Stimulated activated CD8-positive, alpha-beta memory T cell treated with anti-CD3 and anti-CD28 coated beads, Interleukin-7, amount 100 ng/mL, for 48 hours (primary cell): ENCODE measurements around the gene TMEM88.

Experiments
- DNase-seq, 2 donors: peaks; one replicate each; pipeline ENCODE4 v3.0.0-alpha.2; 2020; ENCODE audit warnings: low read depth in 1 of 2; ENCODE audit errors: extremely low read depth in 1 of 2

TMEM88 gene

GRCh38 chr17:7832431-7832830 is 22.4 kb upstream of the TMEM88 start:
- DNase-seq = no peak

- DNase-seq = no peak
Observed at GRCh38 chr17:7833011-7833794, 21.7 kb upstream of the TMEM88 start.

- DNase-seq = peak in 1 of 2 donors; percentile 84
Observed at GRCh38 chr17:7833795-7834541, 20.9 kb upstream of the TMEM88 start, which contains the start of gene KDM6B. Gene KDM6B, plus strand, starts transcription at chr17:7834217. Its CDS starts 11,338 bp downstream, at chr17:7845555.

DNA sequence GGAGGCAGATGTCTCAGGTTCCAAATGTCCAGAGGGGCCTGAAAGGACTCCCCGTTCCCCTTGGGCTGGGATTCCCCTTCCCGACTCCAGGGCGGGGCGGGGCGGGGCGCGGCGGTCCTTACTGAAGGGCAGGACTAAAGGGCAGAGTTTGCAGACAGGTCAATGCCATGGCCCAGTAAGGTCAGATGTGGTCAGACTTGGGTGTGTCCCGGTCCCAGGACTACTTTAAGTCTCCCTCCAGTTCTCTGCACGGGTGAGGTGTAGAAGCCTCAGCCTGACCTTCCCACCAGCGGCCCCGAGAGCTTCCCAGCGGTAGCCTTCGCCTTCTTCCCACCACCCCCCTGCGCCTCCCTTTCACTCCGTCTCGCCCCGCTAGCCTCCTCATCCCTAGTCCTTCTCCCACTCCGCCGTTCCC is 20.3 kb upstream of the TMEM88 start:
- DNase-seq = no peak

GRCh38 chr17:7834957-7835813 is 19.7 kb upstream of the TMEM88 start:
- peak; percentile 84 to 87 for DNase-seq

DNA sequence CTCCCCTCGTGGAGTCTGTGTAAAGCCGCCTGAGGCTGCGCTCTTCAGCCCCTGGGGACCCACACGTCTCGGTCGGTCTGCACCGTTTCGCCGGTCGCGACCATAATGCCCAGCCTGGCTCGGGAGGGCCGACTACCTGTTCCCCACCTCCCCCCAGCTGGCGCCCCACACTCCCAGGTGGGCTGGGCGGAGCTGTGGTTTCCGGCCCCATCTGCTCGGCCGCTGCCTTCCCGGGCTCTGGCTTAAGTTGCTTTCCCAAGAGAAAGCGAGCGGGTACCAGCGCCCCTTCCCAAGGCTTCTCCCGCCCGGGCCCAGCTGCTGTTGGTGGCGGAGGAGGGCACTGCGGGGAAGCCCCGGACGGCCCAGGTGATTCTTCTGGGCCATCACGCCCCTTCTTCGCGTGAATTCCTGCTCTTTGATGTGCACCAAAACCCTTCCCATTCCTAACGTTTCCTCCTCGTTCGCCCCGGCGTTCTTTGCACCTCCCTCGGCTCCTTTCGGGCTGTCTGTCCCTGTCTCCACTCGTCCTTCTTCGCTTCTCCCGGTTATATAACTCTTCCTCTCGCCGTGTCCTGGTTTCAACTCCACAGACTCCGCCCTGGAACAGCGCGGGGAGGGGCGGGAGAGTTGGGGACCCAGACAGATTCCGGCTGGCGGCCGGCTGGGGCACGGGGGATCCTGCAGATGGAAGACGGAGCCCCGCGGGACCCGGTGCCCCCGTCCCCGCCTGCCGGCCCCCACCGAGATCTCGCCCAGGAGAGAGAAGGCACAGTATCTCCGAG is 18.9 kb upstream of the TMEM88 start:
- DNase-seq = no peak

DNA sequence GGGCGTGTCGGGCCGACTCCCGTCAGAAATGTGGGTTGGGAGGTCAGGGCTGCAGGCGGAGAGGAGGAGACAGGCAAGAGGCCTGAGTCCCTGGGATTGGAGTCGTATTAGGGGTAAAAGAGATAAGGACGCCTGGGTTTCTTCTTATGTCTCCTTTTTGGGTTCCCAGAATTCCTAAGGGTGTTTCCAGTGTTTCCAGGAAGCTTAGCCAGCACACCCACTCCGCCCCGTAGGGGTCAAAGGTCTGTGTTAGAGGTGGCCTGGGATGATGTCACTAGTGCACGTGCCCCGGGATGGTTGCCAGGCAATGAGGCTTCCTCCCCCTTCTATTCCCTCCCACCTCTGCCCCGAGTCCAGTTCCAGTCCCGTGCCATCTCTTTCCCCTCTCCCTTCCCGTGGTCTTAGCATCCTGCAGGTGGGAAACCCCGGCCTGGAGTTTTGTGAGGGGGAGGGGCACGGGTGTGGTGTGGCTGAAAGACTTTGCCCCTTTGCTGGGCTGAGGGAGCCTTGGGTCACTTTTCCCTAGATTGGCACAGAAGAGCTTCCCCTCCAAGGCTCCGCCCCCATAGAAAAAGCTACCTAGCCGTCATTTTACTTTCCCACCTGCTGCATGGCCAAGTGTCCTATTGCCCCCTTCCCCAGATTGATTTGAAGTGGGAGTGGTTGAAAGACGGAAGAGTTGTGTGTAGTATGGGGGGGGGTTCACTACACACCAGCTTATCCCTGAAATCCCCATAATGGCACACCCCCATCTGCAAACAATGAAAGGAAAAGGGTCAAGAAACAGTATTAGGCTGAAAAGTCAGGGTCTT is 18.1 kb upstream of the TMEM88 start:
- peak in 1 of 2 donors; percentile 67 for DNase-seq

- no peak for DNase-seq
Observed at GRCh38 chr17:7837408-7838088, 17.3 kb upstream of the TMEM88 start.

DNA sequence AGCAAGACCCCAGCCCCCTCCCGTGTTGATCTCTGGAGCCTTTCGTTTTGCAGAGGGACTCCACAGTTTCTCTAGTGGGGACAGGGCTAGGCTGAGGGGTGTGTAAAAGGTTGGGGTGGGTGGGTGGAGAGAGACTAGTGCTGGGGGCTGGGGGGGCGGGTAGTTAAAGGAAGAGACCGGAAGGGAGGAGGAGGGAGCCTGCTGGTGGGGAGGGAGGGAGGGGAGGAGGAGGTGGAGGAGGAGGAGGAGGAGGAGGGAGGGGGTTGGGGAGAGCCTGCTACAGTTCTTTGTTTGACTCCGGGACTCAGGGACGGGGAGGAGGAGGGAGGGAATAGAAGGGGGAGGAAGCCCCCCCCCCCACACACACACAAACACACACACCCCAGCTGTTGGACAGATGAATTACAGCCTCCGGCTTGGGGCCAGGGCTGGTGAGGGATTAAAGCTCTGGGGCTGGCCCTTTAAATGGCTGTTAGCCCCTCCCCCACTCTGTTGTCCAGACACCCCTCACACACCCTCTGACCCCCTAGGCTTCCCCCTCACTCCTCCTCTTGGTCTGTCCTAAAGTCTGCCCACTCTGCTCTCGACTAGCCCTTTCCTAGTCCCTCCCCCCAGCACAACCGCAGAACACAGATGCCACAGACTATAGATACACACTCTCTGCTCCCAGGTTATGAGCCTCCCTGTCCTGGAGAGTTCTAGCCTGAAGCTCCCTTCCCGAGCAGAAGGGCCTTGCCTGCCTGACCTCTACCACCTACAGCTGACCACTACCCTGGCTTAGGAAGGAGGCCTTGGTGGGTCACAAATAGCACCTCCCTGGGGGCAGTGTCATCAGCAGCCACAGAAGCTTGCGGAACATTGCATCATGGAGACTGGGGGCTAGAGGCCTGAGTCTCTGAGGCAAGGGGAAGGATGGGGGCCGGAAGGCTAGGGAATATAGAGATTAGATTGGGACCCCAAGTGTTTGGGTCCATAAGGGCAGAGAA is 16.5 kb upstream of the TMEM88 start:
- no peak for DNase-seq

DNA sequence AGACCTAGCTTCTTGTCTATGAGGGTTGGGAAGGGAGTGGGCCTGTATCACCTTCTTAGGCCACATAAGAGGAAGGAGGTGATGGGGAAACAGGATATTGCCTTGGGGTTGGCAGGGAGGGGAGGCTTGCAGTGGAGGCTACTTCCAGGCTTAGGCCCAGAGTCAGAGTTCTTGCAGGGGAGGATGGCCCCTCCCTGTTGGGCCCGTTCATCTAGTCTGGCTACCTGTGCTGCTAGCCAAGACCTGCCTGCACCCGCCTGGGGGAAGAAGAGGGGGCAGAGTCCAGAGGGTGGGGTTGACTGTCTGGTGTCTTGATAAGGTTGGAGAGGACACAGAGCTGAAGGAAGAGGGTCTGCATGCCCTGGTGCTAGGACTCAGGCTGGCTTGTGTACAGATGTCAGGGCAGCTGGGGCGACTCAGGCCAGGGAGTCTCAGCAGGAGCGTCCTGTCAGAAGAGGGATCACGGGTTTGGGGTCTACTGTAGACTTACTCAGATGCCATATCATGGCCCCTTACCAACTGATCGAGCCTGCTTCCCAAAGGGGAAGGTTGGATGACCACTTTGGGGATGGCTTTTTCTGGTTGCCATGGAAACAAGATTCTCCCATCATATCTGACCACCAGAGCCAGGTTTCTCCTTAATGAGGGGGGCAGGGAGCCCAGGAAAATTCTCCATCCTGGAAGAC is 15.5 kb upstream of the TMEM88 start:
- no peak for DNase-seq

GRCh38 chr17:7839876-7840261 is 15.0 kb upstream of the TMEM88 start:
- DNase-seq = no peak

DNA sequence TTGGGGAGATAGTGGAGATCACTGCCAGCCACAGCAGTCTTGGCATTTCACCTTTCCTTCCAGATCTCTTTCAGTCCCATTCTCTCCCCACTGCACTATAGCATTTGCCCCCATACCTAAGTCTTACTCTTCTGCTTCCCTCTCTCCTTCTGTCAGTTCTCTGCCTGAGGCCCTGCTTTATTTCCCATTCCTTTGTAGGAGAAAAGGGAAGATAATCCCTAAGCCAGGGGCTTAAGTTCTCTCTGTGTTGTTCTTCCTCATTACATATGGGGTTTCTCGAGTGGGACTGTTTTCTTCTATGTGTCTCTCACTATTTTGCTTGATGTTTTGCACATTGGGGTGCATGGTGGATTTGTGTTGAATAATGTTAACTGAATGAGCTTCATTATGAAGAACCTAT is 14.4 kb upstream of the TMEM88 start:
- DNase-seq = no peak

GRCh38 chr17:7840875-7841274 is 14.0 kb upstream of the TMEM88 start:
- no peak for DNase-seq

DNA sequence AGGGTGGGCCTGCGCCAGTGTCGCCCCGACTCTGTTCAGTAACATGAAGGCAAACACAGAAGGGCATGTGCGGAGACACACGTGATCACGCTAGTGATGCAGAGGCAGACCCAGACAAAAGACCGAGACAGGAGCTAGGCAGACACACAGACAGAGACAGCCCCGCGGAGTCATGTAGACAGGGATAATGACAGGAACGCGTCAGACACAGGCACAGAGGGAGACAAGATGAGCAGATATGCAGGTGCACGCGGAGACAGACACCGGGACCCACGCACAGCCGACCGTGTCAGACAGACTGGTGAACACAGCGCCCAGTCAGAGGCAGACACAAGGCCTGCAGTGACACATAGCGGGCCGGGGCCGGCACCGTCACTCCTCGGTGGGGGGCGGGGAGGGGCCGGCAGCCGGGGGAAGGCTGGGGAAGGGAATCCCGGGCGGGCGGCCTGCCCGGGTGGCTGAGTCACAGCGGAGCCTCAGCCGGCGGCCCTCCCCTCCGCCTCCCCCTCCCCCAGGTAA is 13.4 kb upstream of the TMEM88 start:
- DNase-seq = peak; percentile 82 to 88

GRCh38 chr17:7841915-7842379 is 12.9 kb upstream of the TMEM88 start:
- DNase-seq = peak in 1 of 2 donors; percentile 70

DNA sequence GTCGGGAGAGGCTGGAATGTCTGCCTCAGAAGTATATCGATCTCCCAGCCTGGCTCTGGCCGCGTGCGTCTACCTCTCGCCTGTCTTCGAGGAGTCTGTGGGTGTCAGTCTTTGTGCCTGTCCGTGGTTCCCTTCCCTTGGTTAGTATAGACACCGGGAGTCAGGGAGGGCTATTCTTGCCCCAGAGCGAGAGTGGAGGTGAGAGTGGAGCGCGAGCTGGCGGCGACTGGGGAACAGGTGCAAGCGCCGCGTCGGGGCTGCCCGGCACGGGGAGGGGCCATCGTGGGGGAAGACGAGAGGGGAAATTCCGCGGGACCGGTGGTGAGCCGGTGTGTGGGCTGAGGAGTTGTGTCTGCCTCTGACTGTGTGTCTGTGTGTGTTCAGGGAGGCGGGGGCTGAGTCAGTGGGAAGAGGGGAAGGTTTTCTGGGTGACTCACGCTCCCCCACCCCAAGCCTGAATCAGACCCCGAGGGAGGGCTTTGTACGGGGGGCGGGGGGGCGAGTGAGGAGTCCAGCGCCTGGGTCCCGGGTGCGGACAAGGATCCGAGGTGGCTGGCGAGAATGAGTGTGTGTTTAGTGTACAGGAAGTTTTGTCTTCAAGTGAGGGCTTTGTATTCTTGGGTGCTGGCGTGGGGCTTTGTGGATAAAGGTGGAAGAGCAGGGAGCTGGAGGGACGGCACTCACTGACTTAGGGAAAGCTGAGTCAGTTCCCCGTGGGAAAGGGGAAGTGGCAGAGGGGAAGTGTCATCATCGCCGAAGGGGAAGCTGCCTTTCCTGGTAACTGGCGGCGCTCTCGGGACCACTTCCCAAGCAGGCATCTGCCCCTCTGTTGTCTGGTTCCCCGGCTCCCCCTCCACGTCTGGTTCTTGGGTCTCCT is 12.2 kb upstream of the TMEM88 start:
- DNase-seq = peak; percentile 91 to 97
